Measurements from ENCODE around the gene RAB5IF. TPM values are rescaled to one million over a fixed set of nuclear protein-coding genes. Genes with fewer than 3 reads are reported as not detected.

Gene RAB5IF
- total and polyA plus RNA-seq, 2 donors: 94.8 to 103 TPM

- Histone ChIP-seq H3K4me3 (ENCODE audit: low read length in 2 of 2) (peak overlapping the region; percentile 23 to 46), H3K9me3 (ENCODE audit: control insufficient read depth in 2 of 2, insufficient read depth in 1 of 2, low read length in 1 of 2) (no peaks in the 10 kb centered on the region), H3K27me3 (ENCODE audit: control insufficient read depth in 2 of 2, insufficient read depth in 1 of 2, low read length in 1 of 2) (no peaks in the 10 kb centered on the region), H3K27ac (ENCODE audit: low read depth in 1 of 2, low read length in 1 of 2) (peak overlapping the region; percentile 61 to 75), H3K36me3 (ENCODE audit: control insufficient read depth in 2 of 2, insufficient read depth in 2 of 2, low read length in 1 of 2) (peaks cover 7 to 12% of the 10 kb centered on the region in 2 donors), H3K4me1 (ENCODE audit: control insufficient read depth in 2 of 2, insufficient read depth in 2 of 2, low read length in 2 of 2) (peaks cover 31 to 55% of the 10 kb centered on the region in 2 donors)
- 85% methylated on average over 7 of the region's 7 CpGs for WGBS
- peak in 2 of 9 donors; percentile 6 to 31 for DNase-seq (ENCODE audit: low read depth in 6 of 9, low spot score in 9 of 9)
Measured at GRCh38 chr20:36645353-36645752, 39.8 kb downstream of the RAB5IF start.

- H3K4me3 ChIP-seq (ENCODE audit: low read length in 2 of 2): peak within 1 kb of the TSS; percentile 23 to 46
- 2% methylated on average over 9 of the region's 9 CpGs for WGBS
- H3K9me3 ChIP-seq (ENCODE audit: control insufficient read depth in 2 of 2, insufficient read depth in 1 of 2, low read length in 1 of 2): no peaks in the 10 kb centered on the region
- H3K27ac ChIP-seq (ENCODE audit: low read depth in 1 of 2, low read length in 1 of 2): peak within 1 kb of the TSS; percentile 61 to 75
- no peaks in the 10 kb centered on the region for H3K27me3 ChIP-seq (ENCODE audit: control insufficient read depth in 2 of 2, insufficient read depth in 1 of 2, low read length in 1 of 2)
- peaks cover 1 to 8% of the 10 kb centered on the region in 2 donors for H3K36me3 ChIP-seq (ENCODE audit: control insufficient read depth in 2 of 2, insufficient read depth in 2 of 2, low read length in 1 of 2)
- DNase-seq (ENCODE audit: low read depth in 6 of 9, low spot score in 9 of 9): peak in 7 of 9 donors; percentile 50 to 91 (median 76)
- H3K4me1 ChIP-seq (ENCODE audit: control insufficient read depth in 2 of 2, insufficient read depth in 2 of 2, low read length in 2 of 2): peaks cover 31 to 55% of the 10 kb centered on the region in 2 donors
Measured at GRCh38 chr20:36645998-36646397, 40.4 kb downstream of the RAB5IF start, which contains the start of gene SLA2. Gene SLA2 (minus strand): TSS chr20:36646196. CDS start chr20:36641335, 4,861 bp downstream.

GRCh38 chr20:36646678-36647077, 41.1 kb downstream of the RAB5IF start:
- DNase-seq (ENCODE audit: low read depth in 6 of 9, low spot score in 9 of 9): no peak
- Histone ChIP-seq H3K27me3 (ENCODE audit: control insufficient read depth in 2 of 2, insufficient read depth in 1 of 2, low read length in 1 of 2) (no peaks in the 10 kb centered on the region), H3K27ac (ENCODE audit: low read depth in 1 of 2, low read length in 1 of 2) (peak overlapping the region; percentile 54 to 75), H3K9me3 (ENCODE audit: control insufficient read depth in 2 of 2, insufficient read depth in 1 of 2, low read length in 1 of 2) (no peaks in the 10 kb centered on the region), H3K36me3 (ENCODE audit: control insufficient read depth in 2 of 2, insufficient read depth in 2 of 2, low read length in 1 of 2) (peaks cover 0 to under 1% of the 10 kb centered on the region in 2 donors), H3K4me1 (ENCODE audit: control insufficient read depth in 2 of 2, insufficient read depth in 2 of 2, low read length in 2 of 2) (peaks cover 31 to 55% of the 10 kb centered on the region in 2 donors), H3K4me3 (ENCODE audit: low read length in 2 of 2) (no peak overlapping the region)
- WGBS: 93% methylated on average over 3 of the region's 3 CpGs

- 95% methylated on average over 8 of the region's 8 CpGs for WGBS
Measured at GRCh38 chr20:36647196-36648121, 41.9 kb downstream of the RAB5IF start.

DNA sequence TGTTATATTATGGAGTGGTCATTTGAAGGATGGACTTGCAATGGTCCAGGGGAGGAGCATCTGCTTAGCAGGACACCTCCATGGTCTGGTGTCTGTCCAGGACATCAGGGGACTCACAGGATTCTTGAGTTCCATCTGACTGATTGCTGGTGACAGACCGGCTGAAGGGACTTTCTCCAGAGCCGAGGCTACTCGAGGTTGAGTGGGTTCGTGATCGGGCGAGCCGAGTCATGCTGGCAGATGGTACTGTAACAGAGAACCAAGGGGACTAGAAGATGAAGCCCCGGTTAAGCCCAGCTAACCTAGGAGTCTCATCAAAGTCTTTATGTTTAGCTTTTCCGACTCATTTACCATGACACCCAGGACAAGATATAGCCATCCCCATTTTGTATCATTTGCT, 47.9 kb downstream of the RAB5IF start:
- no peaks in the 10 kb centered on the region for H3K9me3 ChIP-seq (ENCODE audit: control insufficient read depth in 2 of 2, insufficient read depth in 1 of 2, low read length in 1 of 2)
- no peak overlapping the region for H3K4me3 ChIP-seq (ENCODE audit: low read length in 2 of 2)
- no peak overlapping the region for H3K27ac ChIP-seq (ENCODE audit: low read depth in 1 of 2, low read length in 1 of 2)
- H3K27me3 ChIP-seq (ENCODE audit: control insufficient read depth in 2 of 2, insufficient read depth in 1 of 2, low read length in 1 of 2): no peaks in the 10 kb centered on the region
- 91% methylated on average over 9 of the region's 9 CpGs for WGBS
- H3K36me3 ChIP-seq (ENCODE audit: control insufficient read depth in 2 of 2, insufficient read depth in 2 of 2, low read length in 1 of 2): no peaks in the 10 kb centered on the region
- DNase-seq (ENCODE audit: low read depth in 6 of 9, low spot score in 9 of 9): no peak
- peaks cover 2 to 15% of the 10 kb centered on the region in 2 donors for H3K4me1 ChIP-seq (ENCODE audit: control insufficient read depth in 2 of 2, insufficient read depth in 2 of 2, low read length in 2 of 2)

More at GRCh38 chr20:36647196-36648121, 41.9 kb downstream of the RAB5IF start:
- H3K4me1 ChIP-seq (ENCODE audit: control insufficient read depth in 2 of 2, insufficient read depth in 2 of 2, low read length in 2 of 2): peaks cover 31 to 51% of the 10 kb centered on the region in 2 donors
- H3K27me3 ChIP-seq (ENCODE audit: control insufficient read depth in 2 of 2, insufficient read depth in 1 of 2, low read length in 1 of 2): no peaks in the 10 kb centered on the region
- H3K27ac ChIP-seq (ENCODE audit: low read depth in 1 of 2, low read length in 1 of 2): no peak overlapping the region
- no peak for DNase-seq (ENCODE audit: low read depth in 6 of 9, low spot score in 9 of 9)
- no peaks in the 10 kb centered on the region for H3K9me3 ChIP-seq (ENCODE audit: control insufficient read depth in 2 of 2, insufficient read depth in 1 of 2, low read length in 1 of 2)
- H3K36me3 ChIP-seq (ENCODE audit: control insufficient read depth in 2 of 2, insufficient read depth in 2 of 2, low read length in 1 of 2): no peaks in the 10 kb centered on the region
- H3K4me3 ChIP-seq (ENCODE audit: low read length in 2 of 2): no peak overlapping the region

GRCh38 chr20:36654506-36654905, 48.9 kb downstream of the RAB5IF start:
- WGBS: 98% methylated on average over 8 of the region's 8 CpGs
- Histone ChIP-seq H3K27me3 (ENCODE audit: control insufficient read depth in 2 of 2, insufficient read depth in 1 of 2, low read length in 1 of 2) (no peaks in the 10 kb centered on the region), H3K4me3 (ENCODE audit: low read length in 2 of 2) (no peak overlapping the region), H3K27ac (ENCODE audit: low read depth in 1 of 2, low read length in 1 of 2) (no peak overlapping the region), H3K36me3 (ENCODE audit: control insufficient read depth in 2 of 2, insufficient read depth in 2 of 2, low read length in 1 of 2) (no peaks in the 10 kb centered on the region), H3K4me1 (ENCODE audit: control insufficient read depth in 2 of 2, insufficient read depth in 2 of 2, low read length in 2 of 2) (peaks cover 4 to 18% of the 10 kb centered on the region in 2 donors), H3K9me3 (ENCODE audit: control insufficient read depth in 2 of 2, insufficient read depth in 1 of 2, low read length in 1 of 2) (no peaks in the 10 kb centered on the region)
- no peak for DNase-seq (ENCODE audit: low read depth in 6 of 9, low spot score in 9 of 9)

GRCh38 chr20:36655004-36655403, 49.4 kb downstream of the RAB5IF start:
- over 99% methylated on average over 3 of the region's 3 CpGs for WGBS
- no peak overlapping the region for H3K27ac ChIP-seq (ENCODE audit: low read depth in 1 of 2, low read length in 1 of 2)
- H3K27me3 ChIP-seq (ENCODE audit: control insufficient read depth in 2 of 2, insufficient read depth in 1 of 2, low read length in 1 of 2): no peaks in the 10 kb centered on the region
- H3K4me1 ChIP-seq (ENCODE audit: control insufficient read depth in 2 of 2, insufficient read depth in 2 of 2, low read length in 2 of 2): peaks cover 4 to 18% of the 10 kb centered on the region in 2 donors
- H3K36me3 ChIP-seq (ENCODE audit: control insufficient read depth in 2 of 2, insufficient read depth in 2 of 2, low read length in 1 of 2): no peaks in the 10 kb centered on the region
- H3K9me3 ChIP-seq (ENCODE audit: control insufficient read depth in 2 of 2, insufficient read depth in 1 of 2, low read length in 1 of 2): no peaks in the 10 kb centered on the region
- no peak for DNase-seq (ENCODE audit: low read depth in 6 of 9, low spot score in 9 of 9)
- H3K4me3 ChIP-seq (ENCODE audit: low read length in 2 of 2): no peak overlapping the region

DNA sequence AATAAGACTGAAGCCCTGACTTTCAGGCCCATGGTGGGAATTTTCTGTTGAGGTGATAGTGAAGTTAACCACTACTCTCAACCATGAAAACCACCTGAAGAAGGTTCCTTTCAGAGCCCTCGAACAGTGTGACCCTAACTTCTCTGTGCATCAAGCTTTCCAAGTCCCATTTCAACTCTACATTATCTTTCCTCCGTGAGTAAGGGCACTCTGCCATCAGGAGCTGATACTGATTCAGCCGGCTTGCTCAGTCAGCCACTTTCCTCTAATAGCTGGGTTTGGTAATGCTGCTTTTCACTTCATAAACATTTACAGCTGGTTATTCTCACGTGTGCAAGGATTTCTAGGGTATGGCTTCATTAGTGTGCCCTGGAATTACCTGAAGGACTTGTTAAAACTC, 51.2 kb downstream of the RAB5IF start:
- Histone ChIP-seq H3K27me3 (ENCODE audit: control insufficient read depth in 2 of 2, insufficient read depth in 1 of 2, low read length in 1 of 2) (no peaks in the 10 kb centered on the region), H3K9me3 (ENCODE audit: control insufficient read depth in 2 of 2, insufficient read depth in 1 of 2, low read length in 1 of 2) (no peaks in the 10 kb centered on the region), H3K4me1 (ENCODE audit: control insufficient read depth in 2 of 2, insufficient read depth in 2 of 2, low read length in 2 of 2) (peaks cover 4 to 17% of the 10 kb centered on the region in 2 donors), H3K4me3 (ENCODE audit: low read length in 2 of 2) (no peak overlapping the region), H3K27ac (ENCODE audit: low read depth in 1 of 2, low read length in 1 of 2) (no peak overlapping the region), H3K36me3 (ENCODE audit: control insufficient read depth in 2 of 2, insufficient read depth in 2 of 2, low read length in 1 of 2) (no peaks in the 10 kb centered on the region)
- DNase-seq (ENCODE audit: low read depth in 6 of 9, low spot score in 9 of 9): no peak
- 83% methylated on average over 4 of the region's 4 CpGs for WGBS

DNA sequence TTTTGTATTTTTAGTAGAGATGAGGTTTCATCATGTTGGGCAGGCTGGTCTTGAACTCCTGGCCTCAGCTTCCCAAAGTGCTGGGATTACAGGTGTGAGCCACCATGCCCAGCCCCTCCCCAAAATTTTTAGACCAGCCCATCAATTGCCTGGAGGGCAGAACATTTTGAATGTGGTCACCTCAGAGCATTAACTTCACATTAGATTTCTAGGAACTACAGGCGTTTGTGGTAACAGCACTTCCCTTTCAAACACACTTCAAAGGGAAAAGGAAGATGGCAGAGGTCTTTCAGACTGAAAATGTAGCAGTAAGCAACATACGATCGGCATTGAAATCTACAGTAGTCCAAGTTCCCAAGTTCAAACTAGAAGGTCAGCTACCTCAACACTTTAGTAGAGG, 52.7 kb downstream of the RAB5IF start:
- Histone ChIP-seq H3K36me3 (ENCODE audit: control insufficient read depth in 2 of 2, insufficient read depth in 2 of 2, low read length in 1 of 2) (no peaks in the 10 kb centered on the region), H3K4me1 (ENCODE audit: control insufficient read depth in 2 of 2, insufficient read depth in 2 of 2, low read length in 2 of 2) (peaks cover 4 to 16% of the 10 kb centered on the region in 2 donors), H3K27me3 (ENCODE audit: control insufficient read depth in 2 of 2, insufficient read depth in 1 of 2, low read length in 1 of 2) (no peaks in the 10 kb centered on the region), H3K27ac (ENCODE audit: low read depth in 1 of 2, low read length in 1 of 2) (no peak overlapping the region), H3K9me3 (ENCODE audit: control insufficient read depth in 2 of 2, insufficient read depth in 1 of 2, low read length in 1 of 2) (no peaks in the 10 kb centered on the region), H3K4me3 (ENCODE audit: low read length in 2 of 2) (no peak overlapping the region)
- peak in 7 of 9 donors; percentile 11 to 73 (median 45) for DNase-seq (ENCODE audit: low read depth in 6 of 9, low spot score in 9 of 9)
- 3% methylated on average over 3 of the region's 3 CpGs for WGBS

All from thymus (tissue), 11 donors.